BLaER1 (cell line): ENCODE measurements around the gene MLEC.

Experiments
- H3K27ac ChIP-seq: shearing (Covaris generic); formaldehyde crosslinking; 2 replicates; pipeline ENCODE4 v1.8.1; 2022
- H3K27me3 ChIP-seq: shearing (Covaris generic); formaldehyde crosslinking; 2 replicates; pipeline ENCODE4 v1.8.1; 2022
- H3K36me3 ChIP-seq: shearing (Covaris generic); formaldehyde crosslinking; 2 replicates; pipeline ENCODE4 v1.8.1; 2022
- H3K4me1 ChIP-seq: shearing (Covaris generic); formaldehyde crosslinking; 2 replicates; pipeline ENCODE4 v1.8.1; 2022
- H3K4me2 ChIP-seq: shearing (Covaris generic); formaldehyde crosslinking; 2 replicates; pipeline ENCODE4 v1.8.1; 2022
- H3K4me3 ChIP-seq: shearing (Covaris generic); formaldehyde crosslinking; 2 replicates; pipeline ENCODE4 v1.8.1; 2022
- H3K9ac ChIP-seq: shearing (Covaris generic); formaldehyde crosslinking; 2 replicates; pipeline ENCODE4 v1.8.1; 2022
- H3K9me3 ChIP-seq: shearing (Covaris generic); formaldehyde crosslinking; 2 replicates; pipeline ENCODE4 v1.8.1; 2022
- H4K20me1 ChIP-seq: shearing (Covaris generic); formaldehyde crosslinking; 2 replicates; pipeline ENCODE4 v1.8.1; 2022
- Cebpa-rat ChIP-seq: shearing (Covaris generic); IDR thresholded peaks from 2 replicates; pipeline ENCODE4 v1.8.1; 2022

MLEC gene

DNA sequence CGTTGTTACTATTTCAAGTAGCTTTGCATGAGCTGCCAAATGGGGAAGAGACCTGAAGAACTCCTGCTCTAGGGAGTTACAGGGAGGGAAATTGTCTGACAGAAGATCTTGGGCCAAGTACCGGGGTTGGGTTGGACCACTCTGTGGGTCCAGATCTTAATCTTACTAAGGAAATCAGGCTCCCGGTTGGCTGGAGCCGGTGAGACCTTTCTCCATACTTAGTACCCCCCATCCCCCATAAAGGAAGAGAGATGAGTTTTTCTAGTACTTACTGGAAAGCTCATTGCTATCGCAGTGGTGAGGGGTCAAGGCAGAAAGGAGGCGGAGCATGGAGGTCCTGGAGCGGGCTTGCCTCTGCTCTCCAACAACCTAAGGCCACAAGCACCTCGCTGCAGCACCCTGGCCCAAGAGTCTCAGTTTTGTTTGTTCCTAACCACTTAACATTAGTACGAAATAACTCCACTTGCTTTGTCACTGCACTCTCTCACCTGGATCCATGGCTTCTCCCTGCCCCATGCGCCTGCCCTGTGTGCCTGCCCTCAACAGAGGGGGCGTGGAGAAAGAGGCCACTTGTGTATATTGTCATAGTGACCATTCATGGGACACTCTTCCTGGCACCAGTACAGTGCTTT is 16.5 kb downstream of the MLEC start:
- no peak for TF ChIP-seq Cebpa-rat
- H3K4me3 ChIP-seq, result no peak overlapping the region
- no peaks in the 10 kb centered on the region for H3K9me3 ChIP-seq
- peaks cover 36% of the 10 kb centered on the region for H3K4me1 ChIP-seq
- no peaks in the 10 kb centered on the region for H4K20me1 ChIP-seq
- H3K4me2 ChIP-seq, result no peak overlapping the region
- no peak overlapping the region for H3K9ac ChIP-seq
- peaks cover 55% of the 10 kb centered on the region for H3K36me3 ChIP-seq
- no peaks in the 10 kb centered on the region for H3K27me3 ChIP-seq
- no peak overlapping the region for H3K27ac ChIP-seq

DNA sequence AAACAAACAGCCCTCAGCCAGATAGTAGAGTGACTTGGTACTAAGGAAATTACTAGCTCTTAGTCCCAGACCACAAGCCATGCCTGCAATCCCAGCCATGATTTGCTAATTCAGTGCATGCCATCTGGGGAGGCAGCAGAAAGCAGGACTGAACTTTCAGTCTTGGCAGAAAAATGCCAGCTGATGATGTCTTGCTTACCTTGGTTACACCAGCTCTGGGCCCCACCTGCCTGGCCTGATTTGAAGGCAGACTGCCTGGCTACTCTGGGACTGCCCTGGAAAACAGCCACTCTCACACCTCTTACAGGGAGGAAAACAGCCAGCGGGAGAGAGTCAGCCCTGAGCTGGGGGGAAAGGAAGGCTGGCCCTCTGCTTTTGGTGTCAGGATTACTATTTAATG is 18.7 kb downstream of the MLEC start:
- no peak overlapping the region for H3K9ac ChIP-seq
- H3K27ac ChIP-seq, result no peak overlapping the region
- no peak overlapping the region for H3K4me3 ChIP-seq
- H3K9me3 ChIP-seq, result no peaks in the 10 kb centered on the region
- peaks cover 34% of the 10 kb centered on the region for H3K36me3 ChIP-seq
- H3K4me1 ChIP-seq, result peaks cover 43% of the 10 kb centered on the region
- TF ChIP-seq Cebpa-rat, result no peak
- H4K20me1 ChIP-seq, result no peaks in the 10 kb centered on the region
- H3K4me2 ChIP-seq, result 0 out of 2 replicates have a peak overlapping the region, but pooled peaks have one; percentile 5
- H3K27me3 ChIP-seq, result no peaks in the 10 kb centered on the region

GRCh38 chr12:120706029-120706428 is 19.1 kb downstream of the MLEC start:
- Histone ChIP-seq H3K27me3 (no peaks in the 10 kb centered on the region), H3K4me1 (peaks cover 43% of the 10 kb centered on the region), H3K4me2 (0 out of 2 replicates have a peak overlapping the region, but pooled peaks have one; percentile 5), H3K9me3 (no peaks in the 10 kb centered on the region), H3K36me3 (peaks cover 29% of the 10 kb centered on the region), H3K4me3 (no peak overlapping the region), H3K27ac (no peak overlapping the region), H3K9ac (no peak overlapping the region), H4K20me1 (no peaks in the 10 kb centered on the region)
- TF ChIP-seq Cebpa-rat, result no peak

DNA sequence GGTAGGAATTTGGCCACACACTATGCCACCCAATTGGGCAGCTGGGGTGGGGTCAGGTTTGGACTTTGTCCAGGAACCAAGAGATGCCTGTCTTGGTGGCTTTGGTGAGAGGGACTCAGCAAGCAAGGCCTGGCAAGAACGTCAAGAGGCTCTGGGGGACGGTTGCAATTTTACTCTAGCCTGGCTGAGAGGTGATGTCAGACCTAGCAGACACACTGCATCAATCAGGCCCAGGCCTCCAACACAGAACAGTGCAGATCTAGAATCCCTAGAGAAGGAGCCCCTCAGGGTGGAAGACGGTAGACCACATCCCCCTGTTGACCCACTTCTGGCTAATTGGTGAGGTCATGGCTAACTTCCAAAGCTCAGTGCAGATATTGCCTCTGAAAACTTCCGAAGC is 21.7 kb downstream of the MLEC start:
- peaks cover 9% of the 10 kb centered on the region for H3K36me3 ChIP-seq
- H3K27ac ChIP-seq, result peak overlapping the region; percentile 70
- peak overlapping the region; percentile 61; the same call in 1 of the 2 replicates for H3K9ac ChIP-seq
- H3K9me3 ChIP-seq, result no peaks in the 10 kb centered on the region
- no peak for TF ChIP-seq Cebpa-rat
- peaks cover 68% of the 10 kb centered on the region for H3K4me1 ChIP-seq
- H3K27me3 ChIP-seq, result no peaks in the 10 kb centered on the region
- peak overlapping the region; percentile 18; the same call in 1 of the 2 replicates for H3K4me3 ChIP-seq
- peak overlapping the region; percentile 92 for H3K4me2 ChIP-seq
- peaks cover 25% of the 10 kb centered on the region for H4K20me1 ChIP-seq

DNA sequence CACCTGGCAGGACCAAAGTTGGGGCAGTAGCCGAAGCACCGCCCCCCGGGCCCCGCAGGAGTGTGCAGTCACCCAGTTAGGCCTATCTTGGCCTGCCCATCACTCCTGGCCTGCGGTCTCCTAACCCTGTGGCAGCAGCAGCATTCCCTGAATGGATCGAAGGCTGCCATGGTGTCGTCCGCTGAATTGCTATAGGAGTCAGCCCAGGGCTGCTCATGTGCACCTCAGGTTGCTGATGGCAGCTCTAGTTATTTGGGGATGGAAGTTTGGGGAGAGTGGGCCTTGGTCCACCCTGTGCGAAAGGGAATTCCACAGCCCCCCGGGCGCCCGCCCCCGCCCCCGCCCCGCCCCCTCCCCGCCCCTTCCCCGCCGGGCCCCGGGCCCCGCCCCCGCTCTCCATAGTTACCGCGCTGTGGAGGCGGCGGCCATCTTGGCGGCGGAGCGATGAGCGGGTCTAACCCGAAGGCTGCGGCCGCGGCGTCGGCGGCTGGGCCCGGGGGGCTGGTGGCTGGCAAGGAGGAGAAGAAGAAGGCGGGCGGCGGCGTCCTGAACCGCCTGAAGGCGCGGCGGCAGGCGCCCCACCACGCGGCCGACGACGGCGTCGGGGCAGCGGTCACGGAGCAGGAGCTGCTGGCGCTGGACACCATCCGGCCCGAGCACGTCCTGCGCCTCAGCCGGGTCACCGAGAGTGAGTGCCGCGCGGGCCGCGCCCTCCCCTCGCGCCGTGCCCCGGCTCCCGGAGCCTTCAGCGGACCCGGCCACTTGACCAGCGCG is 23.3 kb downstream of the MLEC start, which contains the start of gene UNC119B:
Gene UNC119B, plus strand, starts transcription at position 428 of the 774 bp plus-strand sequence. Its CDS starts 17 bp downstream, at position 445.
- peak within 1 kb of the TSS; percentile 91 for H3K27ac ChIP-seq
- no peaks in the 10 kb centered on the region for H3K27me3 ChIP-seq
- H3K4me2 ChIP-seq, result peak within 1 kb of the TSS; percentile 92
- H3K4me3 ChIP-seq, result peak within 1 kb of the TSS; percentile 97
- H3K4me1 ChIP-seq, result peaks cover 70% of the 10 kb centered on the region
- peaks cover 37% of the 10 kb centered on the region for H4K20me1 ChIP-seq
- H3K9ac ChIP-seq, result peak within 1 kb of the TSS; percentile 94
- no peak for TF ChIP-seq Cebpa-rat
- no peaks in the 10 kb centered on the region for H3K9me3 ChIP-seq
- peaks cover 19% of the 10 kb centered on the region for H3K36me3 ChIP-seq

- Histone ChIP-seq H3K9ac (peak overlapping the region; percentile 94), H3K36me3 (peaks cover 25% of the 10 kb centered on the region), H3K4me3 (peak overlapping the region; percentile 97), H3K27me3 (no peaks in the 10 kb centered on the region), H3K9me3 (no peaks in the 10 kb centered on the region), H3K27ac (peak overlapping the region; percentile 91), H4K20me1 (peaks cover 40% of the 10 kb centered on the region), H3K4me1 (peaks cover 64% of the 10 kb centered on the region), H3K4me2 (peak overlapping the region; percentile 92)
- TF ChIP-seq Cebpa-rat, result no peak
These were observed 23.9 kb downstream of the MLEC start for GRCh38 chr12:120710805-120711296.

- Histone ChIP-seq H3K27ac (peak overlapping the region; percentile 91), H3K9me3 (no peaks in the 10 kb centered on the region), H3K4me2 (peak overlapping the region; percentile 92), H3K9ac (peak overlapping the region; percentile 94), H3K4me3 (peak overlapping the region; percentile 97), H3K4me1 (peaks cover 59% of the 10 kb centered on the region), H3K36me3 (peaks cover 31% of the 10 kb centered on the region), H3K27me3 (no peaks in the 10 kb centered on the region), H4K20me1 (peaks cover 46% of the 10 kb centered on the region)
- no peak for TF ChIP-seq Cebpa-rat
These were observed 24.5 kb downstream of the MLEC start for GRCh38 chr12:120711411-120711810.

DNA sequence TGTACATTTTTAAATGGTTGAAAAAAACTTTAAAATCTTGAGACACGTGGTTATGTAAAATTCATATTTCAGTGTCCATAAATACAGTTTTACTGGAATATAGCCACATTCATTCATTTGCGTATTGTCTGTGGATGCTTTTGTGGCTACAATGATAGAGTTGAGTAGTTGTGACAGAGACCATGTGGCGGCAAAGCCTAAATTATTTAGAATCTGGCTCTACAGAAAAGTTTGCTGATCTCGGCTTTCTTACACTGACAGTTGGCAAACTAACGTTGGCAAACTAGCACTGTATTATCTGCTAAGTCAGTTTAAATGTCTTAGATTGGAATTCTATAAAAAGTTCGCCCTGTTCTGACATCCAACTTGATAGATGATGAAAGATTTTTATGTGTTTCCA is 25.7 kb downstream of the MLEC start:
- H3K27me3 ChIP-seq, result no peaks in the 10 kb centered on the region
- TF ChIP-seq Cebpa-rat, result no peak
- H3K4me1 ChIP-seq, result peaks cover 54% of the 10 kb centered on the region
- H3K36me3 ChIP-seq, result peaks cover 43% of the 10 kb centered on the region
- no peak overlapping the region for H3K27ac ChIP-seq
- peak overlapping the region; percentile 92; the same call in 1 of the 2 replicates for H3K4me2 ChIP-seq
- peaks cover 48% of the 10 kb centered on the region for H4K20me1 ChIP-seq
- no peak overlapping the region for H3K4me3 ChIP-seq
- no peak overlapping the region for H3K9ac ChIP-seq
- no peaks in the 10 kb centered on the region for H3K9me3 ChIP-seq

- Histone ChIP-seq H3K27me3 (no peaks in the 10 kb centered on the region), H3K27ac (no peak overlapping the region), H3K4me3 (no peak overlapping the region), H3K4me1 (peaks cover 40% of the 10 kb centered on the region), H3K9me3 (no peaks in the 10 kb centered on the region), H4K20me1 (peaks cover 52% of the 10 kb centered on the region), H3K36me3 (peaks cover 57% of the 10 kb centered on the region), H3K4me2 (peak overlapping the region; percentile 38; the same call in 1 of the 2 replicates), H3K9ac (no peak overlapping the region)
- no peak for TF ChIP-seq Cebpa-rat
These were observed 27.0 kb downstream of the MLEC start for GRCh38 chr12:120713861-120714482.
